Measurements from ENCODE around the gene MCMBP. TPM values are rescaled to one million over a fixed set of nuclear protein-coding genes. Genes with fewer than 3 reads are reported as not detected.

MCMBP gene
- total and polyA plus RNA-seq, 3 donors from 2014 or later: 42.3 to 47.9 (median 47.4) TPM

DNA sequence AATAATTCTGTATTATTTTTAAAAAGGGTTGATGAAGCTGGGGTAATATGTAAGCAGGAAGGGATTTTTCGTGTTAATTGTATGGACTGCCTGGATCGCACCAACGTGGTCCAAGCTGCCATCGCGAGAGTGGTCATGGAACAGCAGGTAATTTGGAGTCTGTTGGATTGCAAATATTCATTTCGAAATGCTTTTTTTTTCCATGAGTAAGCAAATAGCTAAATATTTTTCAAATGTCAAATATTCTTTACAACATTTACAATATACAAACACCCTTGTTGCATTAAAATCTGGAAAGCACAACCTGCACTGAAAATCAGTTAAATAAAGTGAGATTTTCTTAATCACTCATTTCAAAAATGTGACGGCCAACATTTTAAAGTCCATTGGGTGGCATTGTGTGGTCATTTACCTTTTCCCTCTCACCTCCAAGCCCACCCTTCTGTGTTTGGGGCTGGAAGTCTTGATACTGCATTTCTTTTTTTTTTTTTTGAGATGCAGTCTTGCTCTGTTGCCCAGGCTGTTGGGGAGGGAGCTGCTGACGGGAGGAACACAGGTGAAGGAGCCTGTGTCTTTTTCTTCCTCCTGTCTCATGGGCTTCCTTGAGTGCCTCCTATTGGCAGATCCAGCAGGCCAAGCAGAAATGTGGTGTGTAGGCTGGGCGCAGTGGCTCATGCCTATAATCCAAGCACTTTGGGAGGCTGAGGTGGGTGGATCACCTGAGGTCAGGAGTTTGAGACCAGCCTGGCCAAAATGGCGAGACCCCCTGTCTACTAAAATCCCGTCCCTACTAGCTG lies 66.1 kb downstream of the MCMBP start:
- Histone ChIP-seq H3K36me3 (ENCODE audit: low read depth, missing control alignments) (no peaks in the 10 kb centered on the region), H3K4me3 (no peak overlapping the region), H3K9me3 (no peaks in the 10 kb centered on the region), H3K27me3 (no peaks in the 10 kb centered on the region), H3K4me1 (no peaks in the 10 kb centered on the region), H3K27ac (no peak overlapping the region)
- 93 to 94% methylated on average over 10 to 11 of the region's 11 CpGs for WGBS, 2 donors
- TF ChIP-seq POLR2A (IDR thresholded peaks at IDR 0.05): no peak
- intact Hi-C loops (cut with DNase I; ENCODE audit: low total_unique reads): no loop called here
- DNase-seq: no peak

DNA sequence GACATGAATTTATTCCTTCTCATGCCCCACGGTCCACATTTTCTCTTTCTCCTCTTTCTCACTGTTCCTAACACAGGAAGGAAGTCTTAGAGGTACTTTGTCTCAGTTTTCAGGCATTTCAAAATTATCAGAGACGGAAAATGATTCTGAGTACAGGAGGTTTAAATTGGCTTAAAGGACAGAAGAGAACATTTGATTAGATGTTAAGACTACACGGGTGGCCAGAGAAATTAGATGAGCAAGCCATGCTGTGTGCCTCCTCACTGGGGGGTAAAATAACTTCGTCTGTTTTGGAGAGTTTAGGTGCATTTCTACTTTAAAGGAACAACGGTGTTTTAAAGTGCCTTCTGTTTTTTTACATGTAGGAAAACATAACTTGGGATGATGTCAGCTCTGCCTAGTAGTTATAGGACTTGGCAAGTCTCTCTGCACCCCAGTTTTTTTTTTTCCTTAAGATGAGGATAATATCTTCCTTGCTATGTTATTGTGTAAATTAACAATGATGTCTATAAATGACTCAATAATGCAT lies 66.9 kb downstream of the MCMBP start:
- intact Hi-C loops (cut with DNase I; ENCODE audit: low total_unique reads): no loop called here
- no peak for DNase-seq
- Histone ChIP-seq H3K27me3 (no peaks in the 10 kb centered on the region), H3K27ac (no peak overlapping the region), H3K36me3 (ENCODE audit: low read depth, missing control alignments) (no peaks in the 10 kb centered on the region), H3K4me3 (no peak overlapping the region), H3K9me3 (no peaks in the 10 kb centered on the region), H3K4me1 (no peaks in the 10 kb centered on the region)
- TF ChIP-seq, protein P1, sequence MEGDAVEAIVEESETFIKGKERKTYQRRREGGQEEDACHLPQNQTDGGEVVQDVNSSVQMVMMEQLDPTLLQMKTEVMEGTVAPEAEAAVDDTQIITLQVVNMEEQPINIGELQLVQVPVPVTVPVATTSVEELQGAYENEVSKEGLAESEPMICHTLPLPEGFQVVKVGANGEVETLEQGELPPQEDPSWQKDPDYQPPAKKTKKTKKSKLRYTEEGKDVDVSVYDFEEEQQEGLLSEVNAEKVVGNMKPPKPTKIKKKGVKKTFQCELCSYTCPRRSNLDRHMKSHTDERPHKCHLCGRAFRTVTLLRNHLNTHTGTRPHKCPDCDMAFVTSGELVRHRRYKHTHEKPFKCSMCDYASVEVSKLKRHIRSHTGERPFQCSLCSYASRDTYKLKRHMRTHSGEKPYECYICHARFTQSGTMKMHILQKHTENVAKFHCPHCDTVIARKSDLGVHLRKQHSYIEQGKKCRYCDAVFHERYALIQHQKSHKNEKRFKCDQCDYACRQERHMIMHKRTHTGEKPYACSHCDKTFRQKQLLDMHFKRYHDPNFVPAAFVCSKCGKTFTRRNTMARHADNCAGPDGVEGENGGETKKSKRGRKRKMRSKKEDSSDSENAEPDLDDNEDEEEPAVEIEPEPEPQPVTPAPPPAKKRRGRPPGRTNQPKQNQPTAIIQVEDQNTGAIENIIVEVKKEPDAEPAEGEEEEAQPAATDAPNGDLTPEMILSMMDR (IDR thresholded peaks at IDR 0.05): no peak
- TF ChIP-seq POLR2A (IDR thresholded peaks at IDR 0.05): no peak
- WGBS, 2 donors: 83 to 85% methylated on average over 5 of the region's 5 CpGs

DNA sequence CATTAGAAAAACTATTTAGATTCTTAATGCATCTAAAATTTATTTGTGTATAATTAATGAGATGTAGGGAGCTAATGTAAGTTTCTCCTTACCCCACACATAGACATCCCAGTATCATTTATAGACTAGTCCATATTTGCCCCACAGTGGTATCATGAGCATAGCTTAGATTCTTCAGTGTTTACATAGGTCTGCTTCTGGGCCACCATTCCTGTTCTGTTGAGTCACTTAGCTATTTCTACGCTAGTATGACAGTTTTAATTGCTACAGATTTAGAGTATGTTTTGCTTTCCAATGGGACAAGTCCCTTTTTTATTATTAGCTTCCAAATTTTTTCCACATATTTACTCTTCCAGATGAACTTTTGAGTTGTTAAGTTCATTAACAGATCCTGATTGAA lies 69.4 kb downstream of the MCMBP start:
- H3K4me1 ChIP-seq: no peaks in the 10 kb centered on the region
- intact Hi-C loops (cut with DNase I; ENCODE audit: low total_unique reads): no loop called here
- H3K9me3 ChIP-seq: no peaks in the 10 kb centered on the region
- no peaks in the 10 kb centered on the region for H3K36me3 ChIP-seq (ENCODE audit: low read depth, missing control alignments)
- TF ChIP-seq, protein P1 (IDR thresholded peaks at IDR 0.05): no peak
- TF ChIP-seq POLR2A (IDR thresholded peaks at IDR 0.05): no peak
- no peak for DNase-seq
- 85 to 98% methylated on average over 1 of the region's 1 CpG for WGBS, 2 donors
- H3K27ac ChIP-seq: no peak overlapping the region
- H3K27me3 ChIP-seq: no peaks in the 10 kb centered on the region
- H3K4me3 ChIP-seq: no peak overlapping the region

DNA sequence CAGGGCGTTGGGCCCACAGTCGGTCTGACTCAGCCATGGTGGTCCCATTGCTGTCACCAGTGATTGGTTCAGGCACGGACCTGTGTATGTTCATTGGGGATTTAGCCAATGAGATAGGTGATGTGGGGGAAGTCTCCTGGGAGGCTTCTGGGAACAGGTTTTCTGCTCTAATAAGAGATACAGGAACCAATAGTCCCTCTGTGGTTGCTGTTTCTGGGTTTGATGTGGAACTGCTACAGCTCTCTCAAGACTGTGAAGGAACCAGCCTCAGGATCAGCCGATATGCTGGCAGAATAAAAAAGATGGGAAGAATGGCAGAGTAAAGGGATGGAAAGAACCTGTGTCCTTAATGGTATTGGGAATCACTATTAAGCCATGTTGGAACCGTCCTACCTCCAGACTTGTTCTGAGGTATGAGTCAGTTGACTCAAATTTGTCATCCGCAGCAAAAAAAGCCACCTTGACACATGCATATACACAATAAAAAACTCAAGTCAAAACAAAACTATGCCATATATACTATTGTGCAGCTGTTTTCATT lies 70.6 kb downstream of the MCMBP start:
- Histone ChIP-seq H3K9me3 (no peaks in the 10 kb centered on the region), H3K36me3 (ENCODE audit: low read depth, missing control alignments) (no peaks in the 10 kb centered on the region), H3K4me3 (no peak overlapping the region), H3K27ac (no peak overlapping the region), H3K27me3 (no peaks in the 10 kb centered on the region), H3K4me1 (no peaks in the 10 kb centered on the region)
- TF ChIP-seq POLR2A (IDR thresholded peaks at IDR 0.05): no peak
- TF ChIP-seq, protein P1 (IDR thresholded peaks at IDR 0.05): no peak
- no peak for DNase-seq
- intact Hi-C loops (cut with DNase I; ENCODE audit: low total_unique reads): no loop called here
- 89 to 90% methylated on average over 6 of the region's 6 CpGs for WGBS, 2 donors

DNA sequence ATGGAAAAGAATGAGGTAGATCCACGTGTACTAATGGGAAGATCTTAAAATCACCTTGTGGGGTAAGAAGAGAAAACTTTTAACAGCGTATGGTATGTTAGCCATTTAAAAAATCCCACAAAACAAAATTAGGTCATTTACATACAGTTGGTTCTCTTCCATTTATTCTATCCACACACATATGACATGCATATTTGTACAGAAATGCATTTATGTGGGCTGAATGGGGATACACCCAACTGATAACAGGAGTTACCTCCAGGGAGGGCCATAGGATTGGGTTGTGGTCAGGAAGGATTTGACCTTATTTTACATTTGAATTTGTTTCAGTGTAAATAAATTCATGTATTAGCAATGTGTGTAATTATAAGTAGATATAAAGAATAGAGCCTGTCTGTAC lies 71.5 kb downstream of the MCMBP start:
- WGBS, 2 donors: 88 to 94% methylated on average over 2 of the region's 2 CpGs

More for the DNA sequence above, 71.5 kb downstream of the MCMBP start:
- no peak for DNase-seq
- TF ChIP-seq, protein P1 (IDR thresholded peaks at IDR 0.05): no peak
- TF ChIP-seq POLR2A (IDR thresholded peaks at IDR 0.05): no peak
- Histone ChIP-seq H3K36me3 (ENCODE audit: low read depth, missing control alignments) (no peaks in the 10 kb centered on the region), H3K4me1 (no peaks in the 10 kb centered on the region), H3K27ac (no peak overlapping the region), H3K9me3 (no peaks in the 10 kb centered on the region), H3K4me3 (no peak overlapping the region), H3K27me3 (no peaks in the 10 kb centered on the region)
- intact Hi-C loops (cut with DNase I; ENCODE audit: low total_unique reads): no loop called here

Data from testis (tissue), 3 donors.